Kidney epithelial cell (primary cell): ENCODE results near the gene FIGN. TPM values are rescaled to one million over a fixed set of nuclear protein-coding genes. Genes with fewer than 3 reads are reported as not detected.

Source experiments
- DNase-seq: peaks from one replicate; pipeline ENCODE4 v3.0.0-alpha.2; 2010; ENCODE audit warnings: low read depth
- H3K27me3 ChIP-seq: 2 replicates; pipeline ENCODE4 v1.6.0; 2011; ENCODE audit warnings: low read length; ENCODE audit not compliant: control insufficient read depth, insufficient read depth
- H3K36me3 ChIP-seq: 2 replicates; pipeline ENCODE4 v1.5.1; 2011; ENCODE audit warnings: low read length; ENCODE audit not compliant: control insufficient read depth, insufficient read depth
- H3K4me3 ChIP-seq: 2 replicates; pipeline ENCODE4 v1.5.1; 2011; ENCODE audit warnings: low read depth, mild to moderate bottlenecking, control low read depth, low read length
- CTCF ChIP-seq: IDR thresholded peaks from 2 replicates; pipeline ENCODE4 v1.5.1; 2011; ENCODE audit warnings: mild to moderate bottlenecking, moderate library complexity, low read length, control low read depth, inconsistent platforms; ENCODE audit not compliant: insufficient read depth, poor library complexity, severe bottlenecking
- total RNA-seq: library from RNA; depleted of rRNA; stranded (reverse); fragments of >200 nt; gene quantifications from 2 replicates; pipeline ENCODE4 v1.2.3, GENCODE V29; 2015

FIGN gene
- total RNA-seq, 1 donor from 2014 or later, result 1.8 TPM

- no peak for TF ChIP-seq CTCF
- Histone ChIP-seq H3K27me3 (no peaks in the 10 kb centered on the region), H3K36me3 (no peaks in the 10 kb centered on the region), H3K4me3 (no peak overlapping the region)
- no peak for DNase-seq
These were observed 89.1 kb downstream of the FIGN start for GRCh38 chr2:163646687-163647086.

GRCh38 chr2:163644238-163644637 is 91.6 kb downstream of the FIGN start:
- Histone ChIP-seq H3K4me3 (no peak overlapping the region), H3K27me3 (no peaks in the 10 kb centered on the region), H3K36me3 (no peaks in the 10 kb centered on the region)
- DNase-seq, result no peak
- TF ChIP-seq CTCF, result no peak

- no peak overlapping the region for H3K4me3 ChIP-seq
- TF ChIP-seq CTCF, result no peak
- H3K36me3 ChIP-seq, result no peaks in the 10 kb centered on the region
- no peaks in the 10 kb centered on the region for H3K27me3 ChIP-seq
- DNase-seq, result no peak
These were observed 93.8 kb downstream of the FIGN start for GRCh38 chr2:163641986-163642385.

- DNase-seq, result no peak
- Histone ChIP-seq H3K36me3 (no peaks in the 10 kb centered on the region), H3K27me3 (no peaks in the 10 kb centered on the region), H3K4me3 (no peak overlapping the region)
- TF ChIP-seq CTCF, result no peak
These were observed 95.1 kb downstream of the FIGN start for GRCh38 chr2:163640542-163641193.

GRCh38 chr2:163637871-163638270 is 97.9 kb downstream of the FIGN start:
- no peaks in the 10 kb centered on the region for H3K36me3 ChIP-seq
- no peaks in the 10 kb centered on the region for H3K27me3 ChIP-seq
- no peak for DNase-seq
- H3K4me3 ChIP-seq, result no peak overlapping the region
- no peak for TF ChIP-seq CTCF

- Histone ChIP-seq H3K4me3 (no peak overlapping the region), H3K36me3 (no peaks in the 10 kb centered on the region), H3K27me3 (no peaks in the 10 kb centered on the region)
- no peak for DNase-seq
- TF ChIP-seq CTCF, result no peak
These were observed 102.5 kb downstream of the FIGN start for GRCh38 chr2:163633291-163633690.
